HEK293 (cell line): ENCODE data around the gene NKAP.

ENCODE experiments used
- GLI2 ChIP-seq: fragments of 450-650 bp; formaldehyde crosslinking; IDR thresholded peaks from 2 replicates; pipeline ENCODE4; 2017; ENCODE audit warnings: missing biosample characterization, missing genetic modification characterization, low read depth, borderline replicate concordance
- HOXA7 ChIP-seq: sonication (generic); formaldehyde crosslinking; IDR thresholded peaks from 2 replicates; pipeline ENCODE4 v1.8.1; 2022; ENCODE audit warnings: missing genetic modification reagents, borderline replicate concordance
- HOXD13 ChIP-seq: sonication (generic); formaldehyde crosslinking; IDR thresholded peaks from 2 replicates; pipeline ENCODE4 v1.8.0; 2022; ENCODE audit warnings: missing genetic modification reagents, borderline replicate concordance
- IKZF3 ChIP-seq: fragments of 450-650 bp; IDR thresholded peaks from 2 replicates; pipeline ENCODE4 v1.5.0; 2018; ENCODE audit warnings: missing biosample characterization, mild to moderate bottlenecking, missing genetic modification characterization, moderate library complexity
- KLF16 ChIP-seq: fragments of 450-650 bp; formaldehyde crosslinking; IDR thresholded peaks from 2 replicates; pipeline ENCODE4 v1.5.1; 2017; ENCODE audit warnings: missing biosample characterization, missing genetic modification characterization
- KLF7 ChIP-seq: fragments of 450-650 bp; formaldehyde crosslinking; IDR thresholded peaks from 2 replicates; pipeline ENCODE4 v1.5.1; 2016; ENCODE audit warnings: missing biosample characterization, missing genetic modification characterization, borderline replicate concordance
- MYNN ChIP-seq: fragments of 450-650 bp; formaldehyde crosslinking; IDR thresholded peaks from 2 replicates; pipeline ENCODE4 v1.5.1; 2016; ENCODE audit warnings: missing biosample characterization, missing genetic modification characterization, borderline replicate concordance
- OVOL3 ChIP-seq: fragments of 450-650 bp; formaldehyde crosslinking; IDR thresholded peaks from 2 replicates; pipeline ENCODE4 v1.5.1; 2016; ENCODE audit warnings: missing biosample characterization, missing genetic modification characterization
- RBAK ChIP-seq: fragments of 450-650 bp; formaldehyde crosslinking; IDR thresholded peaks from 2 replicates; pipeline ENCODE4 v1.5.1; 2016; ENCODE audit warnings: missing biosample characterization, missing genetic modification characterization
- ZBTB17 ChIP-seq: fragments of 450-650 bp; formaldehyde crosslinking; IDR thresholded peaks from 2 replicates; pipeline ENCODE4 v1.5.1; 2016; ENCODE audit warnings: missing biosample characterization, missing genetic modification characterization
- ZBTB20 ChIP-seq: fragments of 450-650 bp; formaldehyde crosslinking; IDR thresholded peaks from 2 replicates; pipeline ENCODE4 v1.5.1; 2016; ENCODE audit warnings: missing biosample characterization, missing genetic modification characterization
- ZBTB8A ChIP-seq: fragments of 450-650 bp; formaldehyde crosslinking; IDR thresholded peaks from 2 replicates; pipeline ENCODE4 v1.5.1; 2016; ENCODE audit warnings: missing biosample characterization, missing genetic modification characterization
- ZFHX2 ChIP-seq: fragments of 450-650 bp; formaldehyde crosslinking; conservative IDR thresholded peaks from 2 replicates; pipeline ENCODE4 v1.5.1; 2016; ENCODE audit warnings: missing biosample characterization, missing genetic modification characterization
- ZFP41 ChIP-seq: fragments of 450-650 bp; formaldehyde crosslinking; IDR thresholded peaks from 2 replicates; pipeline ENCODE4 v1.5.1; 2016; ENCODE audit warnings: missing biosample characterization, missing genetic modification characterization, borderline replicate concordance
- ZIC2 ChIP-seq: fragments of 450-650 bp; formaldehyde crosslinking; IDR thresholded peaks from 2 replicates; pipeline ENCODE4 v1.5.1; 2016; ENCODE audit warnings: missing biosample characterization, missing genetic modification characterization
- ZNF138 ChIP-seq: fragments of 450-650 bp; formaldehyde crosslinking; IDR thresholded peaks from 2 replicates; pipeline ENCODE4 v1.5.1; 2016; ENCODE audit warnings: missing biosample characterization, missing genetic modification characterization, borderline replicate concordance
- ZNF155 ChIP-seq: fragments of 450-650 bp; formaldehyde crosslinking; IDR thresholded peaks from 2 replicates; pipeline ENCODE4 v1.5.1; 2016; ENCODE audit warnings: missing biosample characterization, missing genetic modification characterization
- ZNF16 ChIP-seq: fragments of 450-650 bp; formaldehyde crosslinking; IDR thresholded peaks from 2 replicates; pipeline ENCODE4 v1.5.1; 2016; ENCODE audit warnings: low read depth, missing biosample characterization, missing genetic modification characterization
- ZNF211 ChIP-seq: fragments of 450-650 bp; formaldehyde crosslinking; IDR thresholded peaks from 2 replicates; pipeline ENCODE4 v1.5.1; 2016; ENCODE audit warnings: low read depth, missing biosample characterization, missing genetic modification characterization
- ZNF23 ChIP-seq: fragments of 450-650 bp; formaldehyde crosslinking; IDR thresholded peaks from 2 replicates; pipeline ENCODE4 v1.5.1; 2016; ENCODE audit warnings: missing biosample characterization, missing genetic modification characterization, borderline replicate concordance
- ZNF350 ChIP-seq: fragments of 450-650 bp; formaldehyde crosslinking; IDR thresholded peaks from 2 replicates; pipeline ENCODE4 v1.5.0; 2017; ENCODE audit warnings: missing biosample characterization, mild to moderate bottlenecking, missing genetic modification characterization
- ZNF391 ChIP-seq: fragments of 450-650 bp; formaldehyde crosslinking; IDR thresholded peaks from 2 replicates; pipeline ENCODE4 v1.5.1; 2016; ENCODE audit warnings: low read depth, missing biosample characterization, missing genetic modification characterization, borderline replicate concordance
- ZNF394 ChIP-seq: fragments of 450-650 bp; formaldehyde crosslinking; IDR thresholded peaks from 2 replicates; pipeline ENCODE4 v1.5.1; 2016; ENCODE audit warnings: missing biosample characterization, missing genetic modification characterization, mild to moderate bottlenecking, moderate library complexity, borderline replicate concordance
- ZNF48 ChIP-seq: fragments of 450-650 bp; formaldehyde crosslinking; IDR thresholded peaks from 2 replicates; pipeline ENCODE4 v1.5.1; 2016; ENCODE audit warnings: missing biosample characterization, missing genetic modification characterization
- ZNF544 ChIP-seq: fragments of 450-650 bp; formaldehyde crosslinking; IDR thresholded peaks from 2 replicates; pipeline ENCODE4 v1.5.0; 2017; ENCODE audit warnings: missing biosample characterization, missing genetic modification characterization
- ZNF548 ChIP-seq: fragments of 450-650 bp; formaldehyde crosslinking; IDR thresholded peaks from 2 replicates; pipeline ENCODE4 v1.5.1; 2016; ENCODE audit warnings: missing biosample characterization, missing genetic modification characterization
- ZNF629 ChIP-seq: fragments of 450-650 bp; formaldehyde crosslinking; IDR thresholded peaks from 2 replicates; pipeline ENCODE4 v1.5.1; 2017; ENCODE audit warnings: missing biosample characterization, missing genetic modification characterization
- ZNF654 ChIP-seq: fragments of 450-650 bp; formaldehyde crosslinking; IDR thresholded peaks from 2 replicates; pipeline ENCODE4 v1.5.1; 2016; ENCODE audit warnings: low read depth, missing biosample characterization, missing genetic modification characterization
- ZNF664 ChIP-seq: fragments of 450-650 bp; formaldehyde crosslinking; IDR thresholded peaks from 2 replicates; pipeline ENCODE4 v1.5.1; 2016; ENCODE audit warnings: missing biosample characterization, missing genetic modification characterization
- ZNF768 ChIP-seq: fragments of 450-650 bp; formaldehyde crosslinking; IDR thresholded peaks from 2 replicates; pipeline ENCODE4 v1.5.1; 2018; ENCODE audit warnings: missing biosample characterization, mild to moderate bottlenecking, missing genetic modification characterization
- ZNF785 ChIP-seq: fragments of 450-650 bp; formaldehyde crosslinking; IDR thresholded peaks from 2 replicates; pipeline ENCODE4 v1.5.1; 2016; ENCODE audit warnings: missing biosample characterization, missing genetic modification characterization
- TF ChIP-seq, protein P1 (sequence below): fragments of 450-650 bp; formaldehyde crosslinking; IDR thresholded peaks from 2 replicates; pipeline ENCODE4 v1.5.1; 2016; ENCODE audit warnings: missing biosample characterization, missing genetic modification characterization
- TF ChIP-seq, protein P2 (sequence below): fragments of 450-650 bp; formaldehyde crosslinking; IDR thresholded peaks from 2 replicates; pipeline ENCODE4 v1.5.1; 2016; ENCODE audit warnings: missing biosample characterization, missing genetic modification characterization
- TF ChIP-seq, protein P3 (sequence below): fragments of 450-650 bp; formaldehyde crosslinking; IDR thresholded peaks from 2 replicates; pipeline ENCODE4 v1.5.1; 2016; ENCODE audit warnings: missing biosample characterization, missing genetic modification characterization
- TF ChIP-seq, protein P4 (sequence below): fragments of 450-650 bp; formaldehyde crosslinking; IDR thresholded peaks from 2 replicates; pipeline ENCODE4 v1.5.1; 2016; ENCODE audit warnings: missing biosample characterization, missing genetic modification characterization

Gene NKAP

DNA sequence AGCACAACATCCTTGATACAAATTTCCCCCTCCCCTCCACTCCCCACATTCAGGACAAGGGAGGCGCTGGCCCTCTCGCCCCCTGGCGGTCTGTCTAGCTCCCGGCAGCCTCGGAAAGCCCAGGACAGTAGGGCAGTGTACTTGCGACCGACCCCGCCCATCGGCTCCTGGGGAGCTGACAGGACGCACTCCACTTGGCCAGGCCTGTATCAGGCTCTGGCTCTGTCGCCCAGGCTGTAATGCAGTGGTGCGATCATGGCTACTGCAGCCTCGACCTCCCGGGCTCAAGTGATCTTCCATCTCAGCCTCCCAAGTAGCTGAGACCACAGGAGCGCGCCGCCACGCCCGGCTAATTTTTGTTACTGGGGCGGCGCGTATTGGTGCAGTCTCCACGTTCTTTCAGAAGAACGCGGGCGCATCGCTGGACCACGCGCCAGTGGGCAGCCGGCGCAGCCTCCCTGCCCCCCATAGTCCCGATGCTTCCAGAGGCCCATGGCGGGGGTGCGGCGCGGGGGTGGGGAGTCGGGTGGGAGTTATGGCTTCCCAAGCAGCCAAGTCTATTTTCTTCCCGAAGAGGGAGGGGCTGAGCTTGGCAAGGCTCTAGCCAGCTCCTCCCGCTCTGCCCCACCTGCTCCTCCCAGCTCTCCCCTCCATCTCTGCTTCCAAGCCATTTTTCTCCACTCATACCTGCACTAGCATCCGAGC lies 55.7 kb downstream of the NKAP start (continued):
- TF ChIP-seq ZNF350 (tag by site-specific recombination) (no peak), MYNN (tag by site-specific recombination) (no peak), RBAK (tag by site-specific recombination) (no peak), ZNF211 (tag by site-specific recombination) (no peak), HOXA7 (CRISPR knock-in tag) (no peak), ZNF23 (tag by site-specific recombination) (no peak), ZNF654 (peak; percentile 16; the same call in 1 of the 2 replicates), ZNF391 (no peak), KLF7 (peak; percentile 80), ZFHX2 (tag by site-specific recombination) (peak; percentile 79), OVOL3 (tag by site-specific recombination) (no peak), ZNF548 (tag by site-specific recombination) (no peak), HOXD13 (no peak), ZNF664 (tag by site-specific recombination) (no peak), IKZF3 (tag by site-specific recombination) (0 out of 2 replicates have a peak, but pooled peaks have one; percentile 9), ZNF394 (no peak), ZNF629 (tag by site-specific recombination) (0 out of 2 replicates have a peak, but pooled peaks have one; percentile 33), ZBTB17 (tag by site-specific recombination) (peak; percentile 94), ZNF48 (tag by site-specific recombination) (no peak), ZNF16 (tag by site-specific recombination) (no peak), GLI2 (no peak), ZNF785 (tag by site-specific recombination) (no peak), ZNF768 (tag by site-specific recombination) (no peak), ZBTB8A (tag by site-specific recombination) (no peak; the same call in 1 of the 2 replicates), ZBTB20 (tag by site-specific recombination) (no peak), KLF16 (tag by site-specific recombination) (peak; percentile 79; the same call in 1 of the 2 replicates), ZIC2 (tag by site-specific recombination) (peak; percentile 43; the same call in 1 of the 2 replicates), ZFP41 (tag by site-specific recombination) (no peak), ZNF138 (no peak), ZNF544 (tag by site-specific recombination) (no peak), ZNF155 (tag by site-specific recombination) (no peak)
- TF ChIP-seq, protein P1, sequence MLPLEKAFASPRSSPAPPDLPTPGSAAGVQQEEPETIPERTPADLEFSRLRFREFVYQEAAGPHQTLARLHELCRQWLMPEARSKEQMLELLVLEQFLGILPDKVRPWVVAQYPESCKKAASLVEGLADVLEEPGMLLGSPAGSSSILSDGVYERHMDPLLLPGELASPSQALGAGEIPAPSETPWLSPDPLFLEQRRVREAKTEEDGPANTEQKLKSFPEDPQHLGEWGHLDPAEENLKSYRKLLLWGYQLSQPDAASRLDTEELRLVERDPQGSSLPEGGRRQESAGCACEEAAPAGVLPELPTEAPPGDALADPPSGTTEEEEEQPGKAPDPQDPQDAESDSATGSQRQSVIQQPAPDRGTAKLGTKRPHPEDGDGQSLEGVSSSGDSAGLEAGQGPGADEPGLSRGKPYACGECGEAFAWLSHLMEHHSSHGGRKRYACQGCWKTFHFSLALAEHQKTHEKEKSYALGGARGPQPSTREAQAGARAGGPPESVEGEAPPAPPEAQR (tag by site-specific recombination), result no peak
- TF ChIP-seq, protein P2, sequence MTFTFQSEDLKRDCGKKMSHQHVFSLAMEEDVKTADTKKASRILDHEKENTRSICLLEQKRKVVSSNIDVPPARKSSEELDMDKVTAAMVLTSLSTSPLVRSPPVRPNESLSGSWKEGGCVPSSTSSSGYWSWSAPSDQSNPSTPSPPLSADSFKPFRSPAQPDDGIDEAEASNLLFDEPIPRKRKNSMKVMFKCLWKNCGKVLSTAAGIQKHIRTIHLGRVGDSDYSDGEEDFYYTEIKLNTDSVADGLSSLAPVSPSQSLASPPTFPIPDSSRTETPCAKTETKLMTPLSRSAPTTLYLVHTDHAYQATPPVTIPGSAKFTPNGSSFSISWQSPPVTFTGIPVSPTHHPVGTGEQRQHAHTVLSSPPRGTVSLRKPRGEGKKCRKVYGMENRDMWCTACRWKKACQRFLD (tag by site-specific recombination), result no peak
- TF ChIP-seq, protein P3, sequence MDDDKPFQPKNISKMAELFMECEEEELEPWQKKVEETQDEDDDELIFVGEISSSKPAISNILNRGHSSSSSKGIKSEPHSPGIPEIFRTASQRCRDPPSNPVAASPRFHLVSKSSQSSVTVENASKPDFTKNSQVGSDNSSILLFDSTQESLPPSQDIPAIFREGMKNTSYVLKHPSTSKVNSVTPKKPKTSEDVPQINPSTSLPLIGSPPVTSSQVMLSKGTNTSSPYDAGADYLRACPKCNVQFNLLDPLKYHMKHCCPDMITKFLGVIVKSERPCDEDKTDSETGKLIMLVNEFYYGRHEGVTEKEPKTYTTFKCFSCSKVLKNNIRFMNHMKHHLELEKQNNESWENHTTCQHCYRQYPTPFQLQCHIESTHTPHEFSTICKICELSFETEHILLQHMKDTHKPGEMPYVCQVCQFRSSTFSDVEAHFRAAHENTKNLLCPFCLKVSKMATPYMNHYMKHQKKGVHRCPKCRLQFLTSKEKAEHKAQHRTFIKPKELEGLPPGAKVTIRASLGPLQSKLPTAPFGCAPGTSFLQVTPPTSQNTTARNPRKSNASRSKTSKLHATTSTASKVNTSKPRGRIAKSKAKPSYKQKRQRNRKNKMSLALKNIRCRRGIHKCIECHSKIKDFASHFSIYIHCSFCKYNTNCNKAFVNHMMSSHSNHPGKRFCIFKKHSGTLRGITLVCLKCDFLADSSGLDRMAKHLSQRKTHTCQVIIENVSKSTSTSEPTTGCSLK (tag by site-specific recombination), result no peak
- TF ChIP-seq, protein P4, sequence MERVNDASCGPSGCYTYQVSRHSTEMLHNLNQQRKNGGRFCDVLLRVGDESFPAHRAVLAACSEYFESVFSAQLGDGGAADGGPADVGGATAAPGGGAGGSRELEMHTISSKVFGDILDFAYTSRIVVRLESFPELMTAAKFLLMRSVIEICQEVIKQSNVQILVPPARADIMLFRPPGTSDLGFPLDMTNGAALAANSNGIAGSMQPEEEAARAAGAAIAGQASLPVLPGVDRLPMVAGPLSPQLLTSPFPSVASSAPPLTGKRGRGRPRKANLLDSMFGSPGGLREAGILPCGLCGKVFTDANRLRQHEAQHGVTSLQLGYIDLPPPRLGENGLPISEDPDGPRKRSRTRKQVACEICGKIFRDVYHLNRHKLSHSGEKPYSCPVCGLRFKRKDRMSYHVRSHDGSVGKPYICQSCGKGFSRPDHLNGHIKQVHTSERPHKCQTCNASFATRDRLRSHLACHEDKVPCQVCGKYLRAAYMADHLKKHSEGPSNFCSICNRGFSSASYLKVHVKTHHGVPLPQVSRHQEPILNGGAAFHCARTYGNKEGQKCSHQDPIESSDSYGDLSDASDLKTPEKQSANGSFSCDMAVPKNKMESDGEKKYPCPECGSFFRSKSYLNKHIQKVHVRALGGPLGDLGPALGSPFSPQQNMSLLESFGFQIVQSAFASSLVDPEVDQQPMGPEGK, result peak; percentile 78
